Astrocyte of the cerebellum (primary cell): ENCODE measurements around the gene APEH.
A peak's percentile ranks its signal among the peaks of the same experiment; 100 is the strongest.

ENCODE experiments used
- DNase-seq: peaks from one replicate; pipeline ENCODE4 v3.0.0-alpha.2; 2011; ENCODE audit warnings: low read depth
- H3K4me3 ChIP-seq: 2 replicates; pipeline ENCODE4 v1.5.1; 2011; ENCODE audit warnings: mild to moderate bottlenecking, low read depth, low read length, moderate library complexity
- CTCF ChIP-seq: IDR thresholded peaks from 2 replicates; pipeline ENCODE4 v1.5.1; 2012; ENCODE audit warnings: low read length, low read depth, moderate library complexity, mild to moderate bottlenecking; ENCODE audit errors: missing control alignments
- in situ Hi-C: cut with HindIII; loops from 2 replicates; pipeline ENCODE4 v1.10.0; 2017; ENCODE audit warnings: low sequenced_read_pairs

Gene APEH

GRCh38 chr3:49717211-49717958, 43.2 kb downstream of the APEH start:
- in situ Hi-C loops, result no loop called here
- no peak for TF ChIP-seq CTCF
- no peak overlapping the region for H3K4me3 ChIP-seq
- no peak for DNase-seq

GRCh38 chr3:49717959-49718857, 44.1 kb downstream of the APEH start:
- DNase-seq, result no peak
- in situ Hi-C loops, result no loop called here
- no peak overlapping the region for H3K4me3 ChIP-seq
- no peak for TF ChIP-seq CTCF

- peak overlapping the region; percentile 39 for H3K4me3 ChIP-seq
- no peak for DNase-seq
- in situ Hi-C loops, result no loop called here
- TF ChIP-seq CTCF, result no peak
Observed at GRCh38 chr3:49718858-49719213, 44.7 kb downstream of the APEH start.

GRCh38 chr3:49719214-49719884, 45.2 kb downstream of the APEH start, which contains the start of gene AMIGO3:
AMIGO3 (minus strand) TSS chr3:49719684; CDS start chr3:49719465, 219 bp downstream.
- peak within 1 kb of the TSS; percentile 39 for H3K4me3 ChIP-seq
- TF ChIP-seq CTCF, result peak; percentile 42
- DNase-seq, result peak; percentile 70
- in situ Hi-C loops, result no loop called here

GRCh38 chr3:49720855-49721595, 46.9 kb downstream of the APEH start:
- no peak for DNase-seq
- H3K4me3 ChIP-seq, result no peak overlapping the region
- in situ Hi-C loops, result no loop called here
- no peak for TF ChIP-seq CTCF

GRCh38 chr3:49721596-49721895, 47.4 kb downstream of the APEH start:
- H3K4me3 ChIP-seq, result no peak overlapping the region
- in situ Hi-C loops, result no loop called here

More at GRCh38 chr3:49721596-49721895, 47.4 kb downstream of the APEH start:
- no peak for DNase-seq
- no peak for TF ChIP-seq CTCF
